MM.1S (cell line): ENCODE results near the gene ZNF354B.

Experiments used
- DNase-seq: peaks from one replicate; pipeline ENCODE4 v3.0.0-alpha.2; 2015
- H2AFZ ChIP-seq: fragments of 300-600 bp; sonication (generic); 2 replicates; pipeline ENCODE4 v1.6.0; 2016; ENCODE audit warnings: antibody characterized with exemption, low read length
- H3F3A ChIP-seq: fragments of 300-600 bp; sonication (generic); 2 replicates; pipeline ENCODE4 v1.6.1; 2016; ENCODE audit warnings: mild to moderate bottlenecking, antibody characterized with exemption, low read length, moderate library complexity, mixed read lengths; ENCODE audit not compliant: insufficient read depth
- H3K27ac ChIP-seq: fragments of 300-600 bp; sonication (generic); 2 replicates; pipeline ENCODE4 v1.5.1; 2016; ENCODE audit warnings: mild to moderate bottlenecking, low read length
- H3K27me3 ChIP-seq: fragments of 300-600 bp; sonication (generic); replicated peaks from 2 replicates; pipeline ENCODE4 v1.6.0; 2016; ENCODE audit warnings: low read length; ENCODE audit not compliant: insufficient read depth
- H3K36me3 ChIP-seq: fragments of 300-600 bp; sonication (generic); replicated peaks from 2 replicates; pipeline ENCODE4 v1.6.1; 2016; ENCODE audit warnings: mild to moderate bottlenecking, low read length, mixed read lengths; ENCODE audit not compliant: insufficient read depth
- H3K4me1 ChIP-seq: fragments of 300-600 bp; sonication (generic); 2 replicates; pipeline ENCODE4 v1.6.1; 2016; ENCODE audit warnings: low read length, mixed read lengths
- H3K4me2 ChIP-seq: fragments of 300-600 bp; sonication (generic); 2 replicates; pipeline ENCODE4 v1.6.0; 2016; ENCODE audit warnings: low read depth, low read length
- H3K4me3 ChIP-seq: fragments of 300-600 bp; sonication (generic); 2 replicates; pipeline ENCODE4 v1.5.1; 2016; ENCODE audit warnings: low read length, mixed read lengths
- H3K79me2 ChIP-seq: fragments of 300-600 bp; sonication (generic); 2 replicates; pipeline ENCODE4 v1.6.1; 2016; ENCODE audit warnings: mixed run types, low read length, mixed read lengths
- H3K9ac ChIP-seq: fragments of 300-600 bp; sonication (generic); 2 replicates; pipeline ENCODE4 v1.6.1; 2016; ENCODE audit warnings: low read length, mixed read lengths
- H3K9me2 ChIP-seq: fragments of 300-600 bp; sonication (generic); replicated peaks from 2 replicates; pipeline ENCODE4 v1.6.1; 2016; ENCODE audit warnings: mild to moderate bottlenecking, low read length, mixed read lengths; ENCODE audit not compliant: insufficient read depth
- H3K9me3 ChIP-seq: fragments of 300-600 bp; sonication (generic); replicated peaks from 2 replicates; pipeline ENCODE4 v1.6.1; 2016; ENCODE audit warnings: mild to moderate bottlenecking, low read length, mixed read lengths; ENCODE audit not compliant: insufficient read depth
- H4K20me1 ChIP-seq: fragments of 300-600 bp; sonication (generic); 2 replicates; pipeline ENCODE4 v1.6.1; 2016; ENCODE audit warnings: mild to moderate bottlenecking, low read length, moderate library complexity, mixed read lengths; ENCODE audit not compliant: insufficient read depth
- CTCF ChIP-seq: fragments of 300-600 bp; sonication (generic); IDR thresholded peaks from 2 replicates; pipeline ENCODE4 v1.5.1; 2016; ENCODE audit warnings: antibody characterized with exemption, low read length, mixed read lengths
- EZH2 ChIP-seq: fragments of 300-600 bp; sonication (generic); optimal IDR thresholded peaks from 2 replicates; pipeline ENCODE3; 2017; ENCODE audit warnings: low read depth, mild to moderate bottlenecking, antibody characterized with exemption, low read length, mixed read lengths
- EZH2phosphoT487 ChIP-seq: fragments of 300-600 bp; sonication (generic); IDR thresholded peaks from 2 replicates; pipeline ENCODE4 v1.6.1; 2018; ENCODE audit warnings: antibody characterized with exemption, low read length

The ZNF354B gene

GRCh38 chr5:178827636-178828035 is 32.1 kb upstream of the ZNF354B start:
- DNase-seq, result no peak
- Histone ChIP-seq H3K27ac (no peak overlapping the region), H3K9me2 (no peaks in the 10 kb centered on the region), H3K4me1 (no peaks in the 10 kb centered on the region), H2AFZ (no peak overlapping the region), H3K4me3 (no peak overlapping the region), H3K36me3 (no peaks in the 10 kb centered on the region), H3K79me2 (no peaks in the 10 kb centered on the region), H4K20me1 (no peaks in the 10 kb centered on the region), H3K27me3 (peaks cover 8% of the 10 kb centered on the region), H3F3A (no peaks in the 10 kb centered on the region), H3K4me2 (no peak overlapping the region), H3K9me3 (no peaks in the 10 kb centered on the region), H3K9ac (no peak overlapping the region)
- TF ChIP-seq EZH2 (no peak), CTCF (no peak)

GRCh38 chr5:178831049-178831448 is 28.7 kb upstream of the ZNF354B start:
- no peaks in the 10 kb centered on the region for H4K20me1 ChIP-seq
- no peak overlapping the region for H3K4me2 ChIP-seq
- no peaks in the 10 kb centered on the region for H3K9me2 ChIP-seq
- H3K27ac ChIP-seq, result no peak overlapping the region
- H3K27me3 ChIP-seq, result peaks cover 8% of the 10 kb centered on the region; the same call in 1 of the 2 replicates
- no peak for DNase-seq
- H3F3A ChIP-seq, result no peaks in the 10 kb centered on the region
- no peaks in the 10 kb centered on the region for H3K9me3 ChIP-seq
- H3K9ac ChIP-seq, result no peak overlapping the region
- no peaks in the 10 kb centered on the region for H3K4me1 ChIP-seq
- no peak overlapping the region for H3K4me3 ChIP-seq
- H3K79me2 ChIP-seq, result no peaks in the 10 kb centered on the region
- no peaks in the 10 kb centered on the region for H3K36me3 ChIP-seq
- no peak overlapping the region for H2AFZ ChIP-seq
- no peak for TF ChIP-seq EZH2phosphoT487
- TF ChIP-seq CTCF, result no peak
- TF ChIP-seq EZH2, result no peak

- Histone ChIP-seq H4K20me1 (no peaks in the 10 kb centered on the region), H3K36me3 (no peaks in the 10 kb centered on the region), H3K27me3 (no peaks in the 10 kb centered on the region; the same call in 1 of the 2 replicates), H3K9me2 (no peaks in the 10 kb centered on the region), H3K79me2 (no peaks in the 10 kb centered on the region), H3K4me1 (no peaks in the 10 kb centered on the region), H3K9me3 (no peaks in the 10 kb centered on the region), H3K27ac (no peak overlapping the region), H3F3A (no peaks in the 10 kb centered on the region), H2AFZ (no peak overlapping the region), H3K4me2 (no peak overlapping the region), H3K4me3 (no peak overlapping the region), H3K9ac (no peak overlapping the region)
- no peak for TF ChIP-seq CTCF
- TF ChIP-seq EZH2phosphoT487, result no peak
- TF ChIP-seq EZH2, result no peak
- no peak for DNase-seq
Observed at GRCh38 chr5:178832618-178833201, 27.0 kb upstream of the ZNF354B start.
